SKM-1 treated with dmso at 0.1 percent for 144 hours (cell line): ENCODE measurements around the gene GJD2.

Experiments used
- DNase-seq: peaks from one replicate; lab custom pipeline; 2025; ENCODE audit not compliant: unreplicated experiment; lab: John Stamatoyannopoulos, UW

GJD2 gene

DNA sequence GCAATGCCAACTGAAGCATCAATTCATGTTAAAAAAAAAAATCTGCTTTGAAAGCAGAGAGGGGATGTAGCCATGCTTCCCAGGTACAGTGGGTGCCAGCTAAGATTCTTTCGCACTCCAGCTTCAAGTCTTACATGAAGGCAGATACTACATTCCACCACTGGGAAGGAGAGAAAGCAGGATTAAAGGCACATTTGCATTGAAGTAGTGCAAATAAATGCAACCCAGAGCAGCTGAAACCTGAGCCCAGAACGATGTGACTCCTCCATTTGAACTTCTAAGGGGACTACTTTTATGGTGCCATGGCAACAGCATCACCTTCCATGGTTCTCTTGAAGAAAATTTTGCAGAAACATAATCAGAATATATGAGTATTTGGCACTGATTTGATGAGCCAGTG lies 19.1 kb upstream of the GJD2 start:
- no peak for DNase-seq

DNA sequence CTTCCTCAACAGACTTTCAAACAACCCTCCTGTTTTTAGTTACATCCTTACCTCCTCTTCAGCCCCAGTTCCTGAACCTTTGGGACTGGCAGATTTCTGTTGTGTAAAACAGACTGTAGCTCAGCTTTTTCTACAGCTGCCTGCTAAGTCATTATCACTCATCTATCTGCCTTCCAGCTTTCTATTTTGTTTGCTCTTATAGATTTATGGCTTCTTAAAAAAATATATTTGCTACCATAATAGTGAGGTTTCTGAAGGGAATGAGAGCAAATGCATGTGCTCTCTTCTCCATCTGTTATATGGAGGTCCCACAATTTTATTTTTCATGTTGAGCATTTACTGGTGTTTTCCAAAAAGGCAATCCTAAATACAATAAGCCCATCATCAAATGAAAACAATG lies 18.2 kb upstream of the GJD2 start:
- DNase-seq: no peak

DNA sequence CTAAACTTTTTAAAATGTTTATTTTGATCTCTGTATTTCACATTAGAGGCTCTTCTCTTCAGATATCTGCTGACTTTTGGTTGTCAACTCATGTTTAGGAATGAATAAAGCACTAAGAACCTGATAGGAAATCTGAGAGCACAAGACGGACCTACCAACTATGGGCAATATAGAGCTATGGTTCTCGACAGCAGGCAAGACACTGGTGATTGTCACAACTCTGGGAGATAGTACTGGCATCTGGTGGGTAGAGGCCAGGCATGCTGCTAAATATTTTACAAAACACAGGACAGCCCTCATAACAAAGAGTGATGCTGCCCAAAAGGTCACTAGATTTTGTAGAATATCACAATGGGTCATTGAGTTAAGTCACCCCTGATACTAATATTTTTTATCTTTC lies 17.5 kb upstream of the GJD2 start:
- DNase-seq: no peak

DNA sequence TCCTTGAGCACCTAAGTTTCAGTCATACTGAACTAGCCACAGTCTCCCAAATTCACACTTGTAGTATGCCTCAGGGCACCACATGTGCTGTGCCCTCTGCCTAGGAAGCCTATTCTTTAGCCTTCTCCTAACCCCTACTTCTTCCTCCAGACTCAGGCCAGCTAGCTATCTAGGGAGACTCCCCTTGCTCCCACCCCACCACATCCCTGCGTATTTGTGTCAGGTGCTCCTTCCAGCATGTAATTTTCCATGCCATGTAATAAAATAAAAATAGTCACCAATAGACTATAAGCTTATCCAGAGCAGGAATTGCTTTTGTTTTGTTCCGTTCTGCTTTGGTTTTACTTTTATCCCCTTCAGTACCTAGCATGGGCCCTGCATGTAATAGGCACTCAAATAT lies 14.9 kb upstream of the GJD2 start:
- DNase-seq: no peak

DNA sequence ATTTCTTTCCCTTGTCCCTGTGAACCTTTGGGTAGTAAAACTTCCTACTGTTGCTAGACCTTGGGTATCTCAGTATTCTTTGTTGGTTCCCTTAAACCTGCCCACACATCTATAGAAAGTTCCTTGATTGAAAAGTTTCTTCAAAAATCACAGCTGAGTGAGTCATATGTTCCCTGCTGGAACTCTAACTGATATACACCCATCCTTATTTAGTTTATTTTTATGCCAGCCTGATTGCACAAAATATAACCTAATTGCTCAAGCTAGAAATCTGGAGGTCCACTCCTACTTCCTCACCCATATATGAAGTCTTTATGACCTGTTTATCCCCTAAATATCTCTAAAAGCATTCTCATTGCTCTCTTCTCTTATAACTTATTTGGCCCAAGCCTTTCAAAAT lies 13.7 kb upstream of the GJD2 start:
- DNase-seq: no peak

DNA sequence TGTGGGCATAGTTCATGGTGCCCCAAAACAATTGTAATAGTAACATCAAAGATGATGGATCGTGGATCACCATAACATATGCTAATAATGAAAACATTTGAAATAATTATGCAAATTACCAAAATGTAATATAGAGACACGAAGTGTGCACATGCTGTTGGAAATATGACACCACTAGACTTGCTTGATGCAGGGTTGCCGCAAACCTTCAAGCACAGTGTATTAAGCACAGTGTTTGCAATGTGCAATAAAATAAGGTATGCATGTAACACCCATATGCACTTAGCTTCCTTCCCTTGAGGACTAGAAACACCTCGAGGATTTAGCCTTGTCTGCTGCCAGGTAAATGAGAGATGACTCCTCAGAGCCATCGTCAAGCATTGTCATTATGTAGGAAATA lies 10.9 kb upstream of the GJD2 start:
- DNase-seq: no peak

DNA sequence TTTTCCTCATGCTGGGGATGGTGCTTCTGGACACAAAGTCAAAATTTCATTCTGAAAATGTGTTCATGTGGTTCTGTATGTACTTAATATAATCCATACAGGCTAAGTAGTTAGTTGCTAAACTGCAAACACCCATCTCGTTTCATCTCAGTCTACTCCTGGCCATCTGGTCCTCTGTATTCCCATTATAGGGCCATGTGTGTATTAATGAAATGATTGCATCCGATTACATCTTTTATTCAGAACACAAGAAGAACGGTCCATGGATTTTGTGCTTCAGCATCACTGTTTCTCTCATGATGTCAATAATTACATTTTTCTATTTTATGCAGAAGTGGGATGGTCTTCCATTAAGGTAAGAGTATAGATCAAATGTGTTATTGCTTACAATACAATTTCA lies 6.1 kb upstream of the GJD2 start:
- DNase-seq: no peak

DNA sequence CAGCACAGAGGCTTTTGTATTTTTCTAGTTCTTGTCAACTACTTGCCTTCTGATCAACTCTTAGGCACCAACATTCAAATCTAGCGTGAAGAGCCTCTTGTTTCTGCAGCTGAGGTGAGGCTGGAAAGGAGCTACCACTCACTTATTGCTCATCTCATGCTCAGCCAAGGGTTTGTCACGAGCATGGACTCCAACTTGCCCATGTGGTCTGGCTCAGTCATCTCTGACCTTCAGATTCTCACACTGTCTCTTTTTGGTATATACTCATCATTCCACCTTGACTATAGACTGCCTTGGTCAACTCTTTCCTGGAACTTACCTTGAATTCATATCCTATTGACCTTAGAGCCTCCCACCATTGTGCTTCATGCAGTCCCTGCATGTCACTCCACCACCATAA lies 5.2 kb upstream of the GJD2 start:
- no peak for DNase-seq

DNA sequence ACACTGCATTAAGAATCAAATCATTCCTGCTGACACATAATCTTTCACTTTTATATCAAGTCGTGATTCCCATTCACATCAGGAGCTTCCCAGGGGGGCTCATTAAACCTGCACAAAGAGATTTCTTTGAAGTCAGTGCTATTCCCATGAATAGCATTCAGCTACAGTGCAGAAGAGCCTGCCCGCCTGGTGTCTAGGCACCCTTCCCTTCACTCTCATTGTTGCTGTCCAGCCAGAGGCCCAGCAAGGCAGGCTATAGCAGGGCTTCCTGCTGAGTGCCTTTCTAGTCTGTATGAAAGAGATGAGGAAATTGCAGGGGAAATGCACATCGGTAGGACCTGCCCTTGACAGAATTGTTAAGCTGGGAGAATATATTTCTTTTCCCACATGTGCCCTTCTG lies 4.5 kb upstream of the GJD2 start:
- DNase-seq: no peak

DNA sequence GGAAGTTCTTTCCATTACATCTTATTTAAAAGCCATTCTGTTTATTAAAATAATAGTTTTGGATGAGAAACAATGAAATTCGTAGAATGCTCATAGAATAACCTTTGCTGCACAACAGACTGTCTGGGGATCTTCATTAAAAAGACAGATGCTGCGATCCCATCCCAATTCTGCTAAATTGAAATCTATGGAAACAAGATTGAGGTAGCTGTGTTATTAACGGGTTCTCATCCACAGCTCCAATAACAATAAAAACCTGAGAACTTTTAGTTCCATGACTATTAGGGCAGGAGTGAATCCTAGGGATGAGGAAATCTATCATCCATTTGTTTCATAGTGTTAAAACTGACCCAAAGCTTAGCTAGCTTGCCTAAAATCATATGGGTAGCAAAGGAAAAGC lies 2.5 kb upstream of the GJD2 start:
- no peak for DNase-seq

DNA sequence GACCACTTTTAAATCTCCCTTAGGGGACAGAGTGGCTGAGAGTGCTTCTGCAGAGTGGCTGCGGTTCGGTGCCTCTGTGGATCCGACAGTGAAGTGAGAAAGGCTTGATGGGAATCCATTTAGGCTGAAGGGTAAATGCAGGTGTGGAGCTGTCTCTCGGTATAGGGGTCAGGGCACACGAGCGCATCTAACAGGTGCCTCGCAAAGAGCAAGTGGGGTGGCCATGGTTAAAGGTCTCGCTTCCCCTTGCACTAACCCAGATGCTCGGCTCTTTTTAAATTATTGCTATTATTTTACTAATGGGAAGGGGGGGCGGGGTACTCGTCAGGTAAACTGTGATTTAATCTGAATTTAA lies 598 bp upstream of the GJD2 start:
- DNase-seq: no peak

DNA sequence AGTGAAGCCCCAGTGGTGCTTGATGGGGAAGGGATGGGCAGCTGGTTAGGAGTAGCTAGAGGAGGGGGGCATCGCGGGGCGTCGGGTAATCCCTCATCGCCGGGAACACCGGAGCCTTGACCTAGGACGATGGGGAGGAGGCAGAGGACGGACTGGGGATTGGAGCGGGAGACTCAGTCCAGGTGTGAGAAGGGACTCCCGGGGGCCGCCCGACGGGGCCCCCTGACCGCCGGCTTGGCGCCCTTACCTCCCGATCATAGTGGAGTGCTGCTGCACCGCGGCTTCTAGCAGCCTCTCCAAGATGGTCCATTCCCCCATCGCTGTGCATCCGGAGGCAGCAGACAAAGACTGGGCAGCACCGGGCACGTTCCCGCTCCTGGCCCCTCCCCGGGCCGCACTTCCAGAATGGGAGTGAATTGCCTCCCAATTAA lies 612 bp downstream of the GJD2 start:
- DNase-seq: no peak

DNA sequence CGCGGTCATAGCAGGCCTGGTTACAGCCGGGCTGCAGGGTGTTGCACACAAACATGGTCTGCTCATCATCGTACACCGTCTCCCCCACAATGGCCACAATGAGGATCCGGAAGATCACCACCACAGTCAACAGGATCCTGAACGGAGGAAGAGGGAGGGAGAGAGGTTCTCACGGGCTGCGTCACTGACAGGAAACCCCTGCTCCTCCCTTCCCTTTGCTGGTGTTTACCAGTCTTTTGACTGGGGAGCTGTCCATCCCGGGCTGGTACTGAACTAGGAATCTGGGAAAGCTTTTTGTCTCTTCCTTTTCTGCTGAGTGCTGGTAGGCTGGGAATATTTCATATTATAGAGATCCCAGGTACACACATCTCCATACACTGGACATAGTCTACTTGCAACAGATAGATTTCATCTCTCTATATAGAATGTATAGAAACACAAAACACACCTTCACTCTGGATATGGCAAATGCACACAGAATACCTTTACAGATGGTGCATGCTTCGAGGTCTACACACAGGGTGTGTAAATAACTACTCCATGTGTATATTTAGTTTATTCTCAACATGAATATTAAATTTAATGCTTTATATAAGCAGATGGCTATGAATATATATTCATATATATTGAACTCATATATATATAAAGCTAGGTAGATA lies 1.4 kb downstream of the GJD2 start:
- DNase-seq: no peak

DNA sequence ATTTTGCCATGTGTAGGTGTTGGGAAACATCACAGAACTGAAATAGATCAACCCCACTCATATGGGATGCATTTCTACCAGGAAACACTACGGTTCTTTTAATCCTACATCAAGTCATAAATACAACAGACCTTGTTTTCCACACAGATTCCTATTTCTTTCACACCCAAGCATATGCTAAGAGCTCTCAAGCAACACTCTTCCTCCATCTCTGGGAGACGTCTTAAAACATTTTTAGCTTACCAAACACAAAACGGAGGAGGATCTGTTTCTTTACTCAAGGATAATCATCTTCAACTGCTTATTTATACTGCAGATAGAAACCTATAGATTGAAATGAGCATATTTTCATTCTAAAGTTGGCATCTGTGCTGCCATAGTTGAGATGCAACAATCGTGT lies 5.1 kb downstream of the GJD2 start:
- DNase-seq: no peak

DNA sequence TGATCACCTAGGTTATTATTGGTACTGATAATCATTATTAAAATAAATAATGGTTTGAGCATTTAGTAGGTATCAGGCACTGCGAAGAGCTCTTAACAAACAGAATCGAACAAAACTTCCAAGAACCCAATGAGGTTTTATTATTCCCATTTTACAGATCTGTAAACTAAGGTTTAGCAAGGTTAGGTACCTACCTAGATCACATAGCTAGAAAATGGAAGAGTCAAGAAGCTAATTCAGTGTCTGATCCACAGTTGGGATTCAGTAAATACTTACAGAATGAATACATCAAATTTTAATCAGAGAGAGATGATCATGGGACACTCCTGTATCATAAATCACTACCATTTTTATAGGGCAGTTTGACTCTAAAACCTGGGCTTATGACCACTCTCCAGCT lies 15.5 kb downstream of the GJD2 start:
- no peak for DNase-seq

DNA sequence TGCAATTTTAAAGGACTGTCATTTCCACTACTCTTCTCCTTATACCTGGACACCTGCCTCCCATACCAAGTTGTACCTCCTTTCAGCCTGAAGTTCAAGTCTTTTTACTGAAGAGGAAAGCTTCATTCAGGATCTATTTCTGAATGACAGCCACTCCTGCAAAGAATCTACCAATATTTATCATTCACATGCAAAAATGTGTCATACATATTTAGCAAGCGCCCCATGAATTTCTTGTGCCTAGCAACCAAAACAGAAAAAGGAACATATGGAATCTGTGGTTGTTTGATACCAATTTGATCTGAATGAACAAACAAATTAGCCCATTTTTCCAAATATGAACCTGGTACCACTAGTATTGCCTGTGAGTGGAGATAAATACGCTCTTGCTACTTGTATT lies 16.8 kb downstream of the GJD2 start:
- DNase-seq: no peak

DNA sequence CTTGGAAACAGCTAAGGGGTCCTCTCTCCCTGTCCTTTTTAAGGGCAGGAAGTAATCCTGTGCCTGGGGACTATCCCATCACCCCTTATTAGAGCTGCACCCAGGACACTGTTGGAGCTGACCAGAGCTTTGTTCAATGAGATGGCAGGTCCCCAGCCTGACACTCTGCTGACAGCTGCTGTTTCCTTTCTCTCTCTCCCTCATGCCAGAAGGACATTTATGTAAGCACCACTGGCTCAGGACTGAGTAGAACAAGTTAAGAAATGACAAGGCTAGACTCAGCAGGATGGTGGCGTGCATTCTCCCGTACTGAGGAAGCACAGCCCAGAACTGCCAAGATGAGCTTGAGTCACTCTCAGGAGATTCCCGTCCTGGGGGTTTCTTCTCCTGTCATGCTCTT lies 17.3 kb downstream of the GJD2 start:
- DNase-seq: no peak

DNA sequence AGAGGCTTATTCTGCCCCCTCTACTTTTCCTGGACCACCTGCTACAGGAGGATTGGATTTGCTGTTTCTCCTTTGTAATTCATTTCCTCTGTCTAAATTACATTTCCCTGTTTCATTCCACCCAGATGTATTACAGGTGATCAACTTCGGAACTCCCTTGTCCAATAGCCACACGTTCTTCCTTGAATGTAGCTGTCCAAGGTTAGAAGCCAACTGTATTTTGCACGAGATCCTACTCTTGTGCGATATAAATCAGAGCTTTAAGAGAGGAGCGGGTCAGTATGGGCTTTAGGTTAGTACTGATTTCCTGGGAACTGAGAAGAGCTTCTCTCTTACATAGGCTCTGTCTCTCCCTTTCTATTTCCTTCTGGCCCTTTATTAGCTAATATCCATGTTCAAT lies 20.5 kb downstream of the GJD2 start:
- no peak for DNase-seq

DNA sequence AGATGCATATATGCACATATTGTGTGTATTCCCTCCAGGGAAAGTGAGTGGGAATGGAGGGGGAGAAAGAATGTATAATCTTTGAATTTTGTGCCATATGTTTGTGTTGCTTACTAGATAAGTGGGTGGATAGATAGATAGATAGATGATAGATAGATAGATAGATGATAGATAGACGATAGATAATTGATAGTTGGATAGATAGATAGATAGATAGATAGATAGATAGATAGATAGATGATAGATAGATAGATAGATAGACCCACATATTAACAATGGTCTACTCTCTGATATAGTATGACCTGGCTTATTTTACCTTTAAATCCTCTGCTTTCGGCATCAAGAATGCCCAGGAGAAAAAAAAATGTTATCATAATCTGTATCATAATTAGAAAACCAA lies 21.2 kb downstream of the GJD2 start:
- DNase-seq: no peak

DNA sequence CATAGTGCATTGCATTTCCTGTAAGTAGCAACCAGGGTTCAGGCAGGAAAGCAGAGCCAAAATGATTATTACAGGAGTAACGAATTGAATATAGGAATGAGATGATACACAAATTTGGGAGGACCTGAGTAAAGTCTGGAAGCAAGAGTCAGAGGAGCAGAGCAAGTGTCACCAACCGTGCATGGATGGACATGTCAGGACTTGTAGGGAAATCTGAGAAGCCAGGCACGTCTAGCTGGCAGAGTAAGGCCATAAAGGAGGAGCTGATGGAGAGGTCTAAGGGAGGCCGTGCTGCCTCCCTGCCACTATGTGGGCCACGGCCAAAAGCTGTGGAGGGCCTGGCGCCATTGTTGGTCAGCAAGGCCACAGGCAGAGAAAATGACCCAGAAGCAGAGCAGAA lies 22.4 kb downstream of the GJD2 start:
- DNase-seq: no peak

DNA sequence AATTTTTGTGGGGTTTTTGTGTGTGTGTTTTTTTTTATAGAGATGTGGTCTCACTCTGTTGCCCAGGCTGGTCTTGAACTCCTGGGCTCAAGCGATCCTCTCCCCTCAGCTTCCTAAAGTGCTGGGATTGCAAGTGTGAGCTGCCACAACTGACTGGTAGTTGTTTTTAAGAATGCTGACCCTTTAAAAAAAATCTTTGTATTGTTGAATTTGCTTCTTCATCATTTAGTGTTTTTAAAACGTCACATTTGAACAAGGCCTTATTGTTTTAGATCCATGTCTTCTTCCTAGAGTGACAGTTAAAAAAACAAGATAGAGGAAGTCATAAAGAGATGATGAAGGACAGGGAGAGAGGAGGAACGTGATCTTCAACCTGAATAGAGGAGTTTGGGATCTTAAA lies 24.1 kb downstream of the GJD2 start:
- no peak for DNase-seq

DNA sequence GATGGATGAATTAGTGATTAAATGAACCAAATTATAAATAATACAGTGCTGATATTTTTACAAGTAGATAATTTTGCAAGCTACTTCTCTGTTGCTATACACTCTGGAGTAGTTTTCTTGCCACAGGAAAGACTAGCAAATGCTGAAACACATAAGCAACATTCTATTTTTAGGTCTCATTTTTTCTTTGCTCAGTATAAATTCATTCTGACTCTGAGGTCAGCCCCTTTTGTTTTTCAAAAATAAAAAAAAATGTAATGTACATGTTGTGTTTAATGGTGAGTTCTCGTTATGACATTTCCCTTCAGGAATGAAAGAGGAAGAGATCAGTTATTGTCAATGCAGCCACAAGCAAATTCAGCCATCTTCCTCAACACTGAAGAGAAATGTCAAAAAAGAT lies 24.9 kb downstream of the GJD2 start:
- no peak for DNase-seq

DNA sequence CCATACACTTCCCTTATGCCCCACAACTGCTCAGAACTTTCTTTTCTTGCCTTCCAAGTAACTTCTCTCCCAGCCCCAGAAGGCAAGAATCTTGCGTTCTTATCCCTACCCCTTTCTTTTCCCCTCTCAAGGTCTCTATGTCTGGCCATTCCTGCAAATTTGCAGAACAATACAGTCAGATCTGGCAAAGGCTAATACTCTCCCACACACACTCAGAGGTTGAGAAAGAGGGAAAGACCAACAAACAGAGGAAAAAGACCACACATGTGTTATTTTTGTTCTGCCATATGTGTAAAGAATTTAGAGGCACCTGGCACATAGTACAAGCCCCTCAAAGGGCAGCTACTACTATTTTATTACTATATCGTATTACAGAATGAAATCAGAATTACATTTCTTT lies 25.7 kb downstream of the GJD2 start:
- no peak for DNase-seq
